Ammon's horn (tissue), 1 donor: ENCODE results near the gene FDX1.
"Not testable (repeated sequence)": the region's sequence is repeated elsewhere in the genome, so short reads cannot be mapped to it uniquely, and the experiment has no call there.

Source experiments
- DNase-seq: peaks from one replicate; pipeline ENCODE4 v3.0.0-alpha.2; 2016; ENCODE audit warnings: low spot score

Gene FDX1, protein sequence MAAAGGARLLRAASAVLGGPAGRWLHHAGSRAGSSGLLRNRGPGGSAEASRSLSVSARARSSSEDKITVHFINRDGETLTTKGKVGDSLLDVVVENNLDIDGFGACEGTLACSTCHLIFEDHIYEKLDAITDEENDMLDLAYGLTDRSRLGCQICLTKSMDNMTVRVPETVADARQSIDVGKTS

DNA sequence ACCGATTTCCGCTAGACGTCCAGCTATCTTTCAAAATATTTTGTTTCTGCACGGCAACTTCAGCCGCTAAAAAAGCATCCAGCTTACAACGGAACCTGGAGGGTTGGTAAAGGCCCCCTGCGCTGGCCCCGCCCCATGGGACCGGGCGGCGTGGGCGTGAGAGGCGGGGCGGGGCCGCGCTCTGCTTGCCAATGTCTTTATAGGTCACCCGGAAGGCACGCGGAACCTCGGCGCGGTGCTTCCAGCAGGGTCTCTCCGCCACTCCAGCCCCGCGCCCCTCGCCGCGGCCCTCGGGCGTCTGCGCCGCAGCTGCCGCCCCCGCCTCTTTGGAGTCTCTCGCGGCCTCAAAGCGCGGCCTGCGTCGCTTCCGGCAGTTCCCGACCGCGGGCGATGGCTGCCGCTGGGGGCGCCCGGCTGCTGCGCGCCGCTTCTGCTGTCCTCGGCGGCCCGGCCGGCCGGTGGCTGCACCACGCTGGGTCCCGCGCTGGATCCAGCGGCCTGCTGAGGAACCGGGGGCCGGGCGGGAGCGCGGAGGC is at the start of gene FDX1:
TSS of gene FDX1 (plus strand) at position 218 of the 536 bp plus-strand sequence. CDS start at position 391, 173 bp downstream.
- peak; percentile 86 for DNase-seq

DNA sequence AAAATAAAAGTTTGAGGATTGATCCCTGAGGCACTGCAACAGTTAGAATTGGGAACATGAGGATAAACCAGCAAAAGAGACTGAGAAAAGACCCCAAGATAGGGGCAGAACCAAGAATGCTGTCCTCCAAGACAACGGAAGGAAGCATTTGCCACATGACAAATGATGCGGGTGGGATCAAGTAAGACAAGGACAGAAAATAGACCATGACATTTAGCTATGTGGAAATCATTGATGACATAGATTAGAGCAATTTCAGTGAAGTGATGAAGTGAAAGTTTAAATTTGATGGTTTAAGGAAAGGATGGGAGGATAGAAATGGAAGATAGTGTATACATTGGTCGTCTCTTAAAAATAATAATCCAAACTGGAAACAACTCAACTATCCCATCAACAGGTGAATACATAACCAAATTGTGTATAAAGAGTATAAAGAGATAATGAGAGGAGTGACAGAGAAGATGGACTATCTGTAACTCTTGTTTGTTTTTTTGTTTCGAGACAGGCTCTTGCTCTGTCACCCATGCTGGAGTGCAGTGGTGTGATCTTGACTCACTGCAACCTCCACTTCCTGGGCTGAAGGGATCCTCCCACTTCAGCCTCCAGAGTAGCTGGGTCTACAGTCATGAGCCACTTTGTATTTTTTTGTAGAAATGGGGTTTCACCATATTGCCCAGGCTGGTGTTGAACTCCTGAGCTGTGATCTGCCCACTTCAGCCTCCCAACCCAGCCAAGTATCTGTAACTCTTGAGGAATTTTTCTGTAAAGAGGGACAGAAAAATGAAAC is 48.7 kb upstream of the FDX1 start:
- DNase-seq, result no peak

DNA sequence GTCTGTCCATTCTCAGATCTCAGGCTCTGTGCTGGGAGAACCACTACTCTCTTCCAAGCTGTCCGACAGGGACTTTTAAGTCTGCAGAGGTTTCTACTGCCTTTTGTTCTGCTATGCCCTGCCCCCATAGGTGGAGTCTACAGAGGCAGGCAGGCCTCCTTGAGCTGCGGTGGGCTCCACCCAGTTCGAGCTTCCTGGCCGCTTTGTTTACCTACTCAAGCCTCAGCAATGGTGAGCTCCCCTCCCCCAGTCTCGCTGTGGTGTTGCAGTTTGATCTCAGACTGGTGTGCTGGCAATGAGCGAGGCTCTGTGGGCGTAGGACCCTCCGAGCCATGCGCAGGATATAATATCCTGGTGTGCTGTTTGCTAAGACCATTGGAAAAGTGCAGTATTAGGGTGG is 41.5 kb upstream of the FDX1 start:
- not testable (repeated sequence) for DNase-seq

DNA sequence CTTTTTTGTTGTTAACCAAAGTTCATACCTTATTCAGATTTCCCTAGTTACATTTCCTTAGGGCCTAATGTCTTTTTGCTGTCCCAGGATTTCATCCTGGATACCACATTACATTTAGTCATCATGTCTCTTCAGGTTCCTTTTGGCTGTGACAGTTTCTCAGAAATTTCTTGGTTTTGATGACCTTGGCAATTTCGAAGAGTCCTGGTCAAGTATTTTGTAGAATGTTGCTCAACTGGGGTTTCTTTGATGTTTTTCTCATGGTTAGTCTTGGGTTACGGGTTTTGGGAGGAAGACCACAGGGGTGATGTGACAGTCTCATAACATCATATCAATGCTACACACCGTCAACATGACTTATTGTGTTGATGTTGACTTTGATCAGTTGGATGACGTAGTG is 39.8 kb upstream of the FDX1 start:
- no peak for DNase-seq

DNA sequence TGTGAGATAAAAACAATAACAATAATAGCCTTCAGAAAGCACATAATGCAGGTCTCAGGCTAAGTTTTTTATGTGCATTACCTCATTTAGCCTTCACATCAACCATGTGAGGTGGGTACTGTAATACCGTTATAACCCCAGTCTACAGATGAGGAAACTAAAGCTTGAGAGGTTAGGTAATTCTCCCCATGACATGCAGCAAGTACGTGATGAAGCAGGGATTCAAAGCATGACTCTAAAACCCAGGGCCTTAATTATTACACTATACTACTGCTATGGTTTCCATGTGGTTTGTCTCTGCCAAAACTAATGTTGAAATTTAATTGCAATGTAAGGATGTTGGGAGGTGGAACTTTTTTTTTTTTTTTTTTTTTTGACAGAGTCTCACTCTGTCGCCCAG is 37.7 kb upstream of the FDX1 start:
- DNase-seq, result no peak

DNA sequence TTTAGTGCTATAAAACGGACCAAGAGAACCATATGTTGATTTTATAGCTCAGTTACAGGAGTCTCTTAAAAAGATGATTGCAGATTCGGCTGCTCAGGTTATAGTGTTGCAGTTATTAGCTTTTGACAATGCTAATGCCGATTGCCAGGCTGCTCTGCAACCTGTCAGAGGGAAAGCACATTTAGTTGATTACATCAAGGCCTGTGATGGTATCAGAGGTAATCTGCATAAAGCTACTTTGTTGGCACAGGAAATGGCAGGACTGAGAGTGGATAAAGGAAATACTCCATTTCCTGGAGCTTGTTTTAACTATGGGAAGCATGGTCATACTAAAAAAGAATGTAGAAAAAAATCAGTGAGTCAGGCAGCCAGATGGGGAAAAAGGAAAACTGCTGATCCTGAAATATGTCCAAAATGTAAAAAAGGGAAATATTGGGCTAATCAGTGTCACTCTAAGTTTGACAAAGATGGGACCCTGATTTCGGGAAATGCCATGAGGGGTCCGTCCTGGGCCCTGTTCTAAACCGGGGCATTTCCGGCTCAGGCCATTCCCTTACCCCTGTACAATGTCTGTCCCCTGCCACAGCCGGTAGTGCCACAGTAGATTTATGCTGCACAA is 32.0 kb upstream of the FDX1 start:
- not testable (repeated sequence) for DNase-seq

DNA sequence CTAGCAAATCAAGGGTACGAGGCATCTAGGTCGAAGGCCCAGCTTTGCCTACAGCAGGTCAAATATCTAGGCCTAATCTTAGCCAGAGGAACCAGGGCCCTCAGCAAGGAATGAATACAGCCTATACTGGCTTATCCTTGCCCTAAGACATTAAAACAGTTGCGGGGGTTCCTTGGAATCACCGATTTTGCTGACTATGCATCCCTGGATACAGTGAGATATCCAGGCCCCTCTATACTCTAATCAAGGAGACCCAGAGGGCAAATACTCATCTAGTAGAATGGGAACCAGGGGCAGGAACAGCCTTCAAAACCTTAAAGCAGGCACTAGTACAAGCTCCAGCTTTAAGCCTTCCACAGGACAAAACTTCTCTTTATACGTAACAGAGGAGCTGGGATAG is 26.2 kb upstream of the FDX1 start:
- DNase-seq, result not testable (repeated sequence)

DNA sequence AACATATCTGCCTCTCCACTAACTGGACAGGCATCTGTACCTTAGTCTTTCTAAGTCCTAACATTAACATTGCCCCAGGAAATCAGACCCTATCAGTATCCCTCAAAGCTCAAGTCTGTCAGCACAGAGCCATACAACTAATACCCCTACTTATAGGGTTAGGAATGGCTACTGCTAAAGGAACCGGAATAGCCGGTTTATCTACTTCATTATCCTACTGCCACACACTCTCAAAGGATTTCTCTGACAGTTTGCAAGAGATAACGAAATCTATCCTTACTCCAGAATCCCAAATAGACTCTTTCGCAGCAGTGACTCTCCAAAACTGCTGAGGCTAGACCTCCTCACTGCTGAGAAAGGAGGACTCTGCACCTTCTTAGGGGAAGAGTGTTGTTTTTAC is 24.1 kb upstream of the FDX1 start:
- not testable (repeated sequence) for DNase-seq

DNA sequence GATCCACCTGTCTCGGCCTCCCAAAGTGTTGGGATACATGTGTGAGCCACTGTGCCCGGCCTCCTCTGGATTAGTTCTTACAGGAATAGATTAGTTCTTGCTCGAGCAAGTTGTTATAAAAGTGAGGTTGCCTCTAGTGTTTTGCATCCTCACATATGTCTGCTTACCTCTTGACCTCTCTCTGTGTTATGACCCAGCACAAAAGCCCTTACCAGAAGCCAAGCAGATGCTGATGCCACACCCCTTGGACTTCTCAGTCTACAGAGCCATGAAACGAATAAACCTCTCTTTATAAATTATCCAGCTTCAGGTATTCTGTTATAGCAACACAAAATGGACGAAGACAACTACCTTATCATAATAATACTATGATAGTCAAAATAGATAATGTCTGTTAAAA is 22.4 kb upstream of the FDX1 start:
- no peak for DNase-seq

DNA sequence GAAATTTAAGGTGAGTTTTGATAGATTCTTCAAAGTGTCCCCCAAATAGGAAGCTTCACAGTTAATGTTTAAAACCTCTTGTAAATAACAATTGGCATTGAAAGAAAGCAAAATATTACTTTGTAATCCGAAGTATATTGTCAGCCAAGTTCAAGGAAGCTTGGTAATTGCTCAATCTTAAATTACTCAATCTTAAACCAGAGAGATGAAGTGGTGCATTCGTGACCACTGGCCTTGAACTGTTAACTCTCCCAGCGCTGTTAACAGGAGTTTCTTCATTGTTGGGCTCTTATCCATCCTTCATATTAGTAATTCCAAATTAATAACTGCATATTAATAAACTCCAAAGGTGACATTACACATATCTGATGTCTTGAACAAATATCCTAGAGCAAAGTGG is 20.6 kb upstream of the FDX1 start:
- DNase-seq, result no peak

DNA sequence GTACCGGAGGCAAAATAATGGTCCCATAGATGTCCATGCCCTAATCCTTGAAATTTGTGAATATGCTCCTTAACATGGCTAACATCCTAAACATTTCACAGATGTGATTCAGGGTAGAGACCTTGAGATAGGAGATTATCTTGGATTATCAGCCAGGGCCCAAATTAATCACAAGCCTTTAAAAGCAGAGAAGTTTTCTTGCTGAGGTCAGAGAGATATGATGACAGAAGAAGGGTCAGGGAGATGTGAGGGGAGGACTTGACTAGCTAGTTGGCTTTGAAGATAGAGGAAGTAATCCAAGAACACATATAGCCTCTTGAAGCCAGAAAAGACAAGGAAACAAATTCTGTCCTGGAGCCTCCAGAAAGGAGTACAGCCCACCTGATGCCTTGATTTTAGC is 19.1 kb upstream of the FDX1 start:
- no peak for DNase-seq

DNA sequence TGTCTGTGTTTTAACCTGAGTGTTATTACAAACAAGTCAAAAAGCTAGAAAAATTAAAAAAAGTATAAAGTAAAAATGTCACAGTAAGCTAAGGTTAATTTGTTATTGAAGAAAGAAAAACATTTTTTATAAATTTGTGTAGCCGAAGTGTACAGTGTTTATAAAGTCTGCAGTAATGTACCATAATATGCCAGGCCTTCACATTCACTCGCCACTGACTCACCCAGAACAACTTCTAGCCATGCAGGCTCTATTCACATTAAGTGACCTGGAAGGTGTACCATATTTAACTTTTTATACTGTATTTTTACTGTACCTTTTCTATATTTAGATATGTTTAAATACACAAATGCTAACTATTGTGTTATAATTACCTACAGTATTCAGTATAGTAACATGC is 14.7 kb upstream of the FDX1 start:
- DNase-seq, result no peak

DNA sequence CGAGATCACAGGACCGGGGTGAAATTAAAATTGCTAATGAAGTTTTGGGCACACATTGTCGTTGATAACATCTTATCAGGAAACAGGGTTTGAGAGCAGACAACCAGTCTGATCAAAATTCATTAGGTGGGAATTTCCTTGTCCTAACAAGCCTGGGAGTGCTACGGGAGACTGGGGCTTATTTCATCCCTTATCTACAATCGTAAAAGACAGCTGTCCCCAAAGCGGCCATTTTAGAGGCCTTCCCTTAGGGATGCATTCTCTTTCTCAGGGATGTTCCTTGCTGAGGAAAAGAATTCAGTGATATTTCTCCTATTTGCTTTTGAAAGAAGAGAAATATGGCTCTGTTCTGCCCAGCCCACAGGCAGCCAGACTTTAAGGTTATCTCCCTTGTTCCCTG is 8.1 kb upstream of the FDX1 start:
- DNase-seq, result not testable (repeated sequence)

DNA sequence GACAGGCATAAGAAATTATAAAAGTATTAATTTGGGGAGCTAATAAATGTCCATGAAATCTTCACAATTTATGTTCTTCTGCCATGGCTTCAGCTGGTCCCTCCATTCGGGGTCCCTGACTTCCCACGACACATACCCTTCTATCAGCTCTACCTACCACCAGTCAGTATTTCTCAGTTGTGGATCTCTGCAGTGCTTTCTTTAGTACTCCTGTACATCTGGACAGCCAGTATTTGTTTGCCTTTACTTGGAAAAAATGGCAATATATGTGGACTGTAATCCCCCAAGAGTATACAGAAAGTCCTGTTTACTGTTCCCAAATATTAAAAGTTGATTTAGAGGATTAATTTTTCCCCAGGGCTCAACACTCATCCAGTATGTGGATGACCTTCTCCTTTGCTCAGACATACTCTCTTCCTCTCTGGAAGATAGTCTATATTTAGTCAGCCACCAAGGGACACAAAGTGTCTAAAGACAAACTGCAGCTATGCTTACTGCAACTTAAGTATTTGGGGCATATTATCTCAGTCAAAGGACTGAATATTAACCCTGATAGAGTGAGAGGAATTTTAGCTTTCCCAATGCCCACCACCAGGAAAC is 7.3 kb upstream of the FDX1 start:
- no peak for DNase-seq

DNA sequence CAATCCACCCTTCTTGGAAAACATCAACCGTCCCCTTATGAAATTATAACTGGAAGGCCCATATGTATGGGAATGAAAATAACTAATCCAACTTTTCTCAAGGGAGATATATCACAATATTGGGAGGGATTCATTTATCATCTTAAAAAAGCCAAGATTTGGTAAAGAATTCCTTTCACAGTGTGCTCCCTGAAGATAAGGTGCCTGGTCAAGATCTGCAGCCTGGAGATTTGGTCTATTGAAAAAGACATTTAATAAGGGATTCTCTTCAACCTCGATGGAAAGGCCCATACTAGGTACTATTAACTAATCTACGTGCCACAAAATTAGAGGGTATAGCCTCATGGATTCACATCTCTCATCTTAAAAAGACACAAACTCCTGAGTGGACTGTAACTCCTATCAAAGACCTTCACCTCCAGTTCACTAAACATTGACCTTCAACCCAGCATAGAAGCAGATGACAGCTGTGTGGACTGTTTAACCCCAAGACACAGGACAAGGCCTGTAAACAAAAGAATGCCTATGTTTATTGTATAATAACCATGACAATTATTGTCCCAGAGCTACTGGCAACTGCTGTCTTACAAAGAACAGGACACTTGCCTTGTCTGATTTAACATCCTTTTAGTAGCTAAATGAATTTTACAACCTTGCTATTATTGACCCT is 4.8 kb upstream of the FDX1 start:
- DNase-seq, result no peak

DNA sequence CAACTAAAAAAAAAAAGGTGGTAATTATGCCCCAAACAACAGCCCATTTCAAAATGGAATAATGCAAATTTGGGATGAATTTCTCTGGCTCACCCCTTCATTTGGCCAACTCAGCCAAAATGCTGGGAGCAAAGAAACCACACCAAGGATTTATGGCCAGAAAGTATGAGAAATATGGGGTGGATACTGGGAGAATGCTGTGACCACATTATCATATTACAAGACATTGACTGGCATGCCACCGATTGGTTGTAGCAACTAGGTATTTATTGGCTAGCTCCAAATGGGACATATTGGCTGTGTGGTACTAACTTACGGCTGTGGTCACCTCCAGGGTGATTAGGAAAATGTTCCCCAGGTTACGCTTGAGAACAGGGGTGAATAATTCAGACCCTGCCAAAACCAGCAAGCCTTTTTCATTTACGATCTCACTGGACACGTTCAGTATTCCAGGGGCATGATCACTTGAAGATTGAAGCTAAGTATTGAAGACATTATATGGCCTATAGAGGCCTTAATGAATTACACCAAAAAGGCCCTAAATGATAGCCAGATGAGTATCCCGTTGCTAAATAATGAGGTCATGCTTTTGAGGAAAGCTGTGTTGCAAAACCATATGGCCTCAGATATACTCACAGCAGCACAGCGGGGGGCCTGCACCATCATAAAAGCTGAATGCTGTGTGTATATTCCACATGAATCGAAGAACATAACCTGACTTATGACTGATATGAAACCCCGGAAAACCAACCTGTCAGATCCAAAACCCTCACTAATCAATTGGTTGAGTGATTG is 3.8 kb upstream of the FDX1 start:
- DNase-seq, result no peak

DNA sequence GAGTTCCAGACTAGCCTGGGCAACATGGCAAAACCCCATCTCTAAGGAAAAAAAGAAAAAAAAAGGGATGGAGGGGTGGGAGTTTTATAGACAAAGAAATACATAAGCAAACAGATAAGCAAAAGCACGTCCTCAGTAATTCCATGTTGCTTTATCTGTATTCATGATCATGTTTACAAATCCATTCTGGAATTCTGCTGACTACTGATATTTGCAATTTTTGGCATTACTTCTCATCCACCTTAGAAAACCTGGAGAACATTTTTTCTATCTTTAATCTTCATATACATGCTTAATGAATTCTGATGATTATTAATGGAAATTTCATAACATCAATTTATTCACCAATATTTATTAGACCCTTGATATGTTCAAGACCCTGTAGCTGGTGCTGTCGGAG is 1.7 kb upstream of the FDX1 start:
- DNase-seq, result no peak

DNA sequence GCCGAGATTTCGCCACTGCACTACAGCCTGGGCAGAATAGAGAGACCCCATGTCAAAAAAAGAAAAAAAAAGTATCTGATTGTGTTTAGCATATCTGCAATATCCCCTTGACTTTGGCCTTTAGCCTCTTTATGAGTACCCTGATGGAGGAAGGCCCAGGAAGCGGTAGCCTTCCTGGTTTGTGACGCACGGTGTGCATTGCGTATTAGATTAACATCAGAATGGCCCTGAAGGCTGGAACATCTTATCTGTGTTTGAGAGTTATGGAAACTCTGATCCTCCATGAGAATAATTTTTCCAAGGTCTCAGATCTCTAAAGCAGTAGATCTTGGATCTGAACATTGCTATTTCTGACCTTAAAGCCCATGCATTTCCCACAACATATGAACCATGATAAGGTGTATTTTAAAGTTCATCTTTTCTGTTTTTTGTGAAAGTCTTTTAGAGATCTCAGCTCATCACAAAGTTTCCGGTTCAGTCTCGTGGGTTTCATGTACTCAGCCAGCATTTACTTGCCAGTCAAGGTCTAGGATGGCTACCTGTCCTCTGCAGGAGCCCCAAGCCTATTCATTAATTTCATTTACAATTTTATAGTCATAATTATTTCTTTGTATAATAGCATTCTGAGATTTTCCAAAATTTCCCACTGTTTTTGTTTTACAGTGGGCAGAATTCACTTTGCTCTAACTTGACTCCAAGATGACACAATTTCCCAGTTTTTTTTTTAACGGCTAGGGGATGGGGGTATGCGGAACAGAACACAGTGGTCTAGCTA is 605 bp upstream of the FDX1 start:
- no peak for DNase-seq

DNA sequence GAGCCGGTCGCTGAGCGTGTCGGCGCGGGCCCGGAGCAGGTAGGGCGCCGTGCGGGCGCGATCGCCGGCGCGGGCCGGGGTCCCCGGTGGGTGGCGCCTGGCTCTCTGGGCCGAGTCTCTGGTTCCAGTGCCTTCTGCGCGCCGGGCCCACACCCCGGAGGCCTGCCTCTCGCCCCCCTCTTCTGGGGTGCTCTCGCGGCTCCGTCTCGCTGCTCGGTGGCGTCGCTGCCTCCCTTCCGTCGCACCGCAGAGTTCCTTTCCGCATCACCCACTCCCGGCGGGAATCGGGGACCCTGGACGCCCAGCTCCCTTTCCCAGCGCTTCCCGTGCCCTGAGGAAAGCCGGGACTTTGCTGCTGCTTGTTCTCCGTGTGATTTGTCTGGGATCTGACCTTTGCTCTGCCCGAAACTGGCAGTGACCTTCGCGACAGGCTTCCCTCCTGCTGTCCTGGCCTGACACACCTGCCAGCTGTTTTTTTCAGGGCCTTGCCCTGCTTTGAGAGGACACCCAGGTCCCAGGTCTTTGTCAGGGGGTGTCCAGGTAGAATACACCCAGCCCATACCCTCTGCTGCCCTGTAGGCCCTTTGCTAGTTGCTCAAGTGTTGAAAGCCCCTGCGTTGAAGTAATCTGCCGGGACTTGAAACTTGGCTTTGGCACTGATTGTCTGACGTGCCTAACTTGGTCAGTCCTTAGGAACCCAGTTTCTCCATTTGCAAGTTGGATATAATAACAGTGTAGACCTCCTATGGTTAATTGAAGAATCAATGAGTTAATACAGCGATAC is 711 bp downstream of the FDX1 start:
- DNase-seq, result peak; percentile 33
